Esophagus muscularis mucosa (tissue), 4 donors: Measurements from ENCODE around the gene EGLN2. TPM values are rescaled to one million over a fixed set of nuclear protein-coding genes. Genes with fewer than 3 reads are reported as not detected.
"Not testable (repeated sequence)": the region's sequence is repeated elsewhere in the genome, so short reads cannot be mapped to it uniquely, and the experiment has no call there.

Experiments used
- DNase-seq: peaks from one replicate; pipeline ENCODE4 v3.0.0-alpha.2; 2017; ENCODE audit errors: extremely low spot score
- H3K27ac ChIP-seq, 4 donors: fragments of 200-600 bp; sonication (generic); replicated peaks in 1 of 4; 1 replicate in 3 of 4; 2 replicates in 1 of 4; pipeline ENCODE4 v1.5.1; 2016 to 2019; ENCODE audit warnings: mild to moderate bottlenecking in 1 of 4
- H3K27me3 ChIP-seq, 4 donors: fragments of 200-600 bp; sonication (generic); one replicate each; pipeline versions ENCODE4 v1.5.1 to v1.6.0; 2016 to 2019
- H3K36me3 ChIP-seq, 4 donors: fragments of 200-600 bp; sonication (generic); one replicate each; pipeline ENCODE4 v1.5.1; 2016 to 2019
- H3K4me1 ChIP-seq, 4 donors: fragments of 200-600 bp; sonication (generic); one replicate each; pipeline ENCODE4 v1.5.1; 2016 to 2019
- H3K4me3 ChIP-seq, 4 donors: fragments of 200-600 bp; sonication (generic); 1 replicate in 2 of 4; 2 replicates in 2 of 4; pipeline ENCODE4 v1.5.1; 2016 to 2019; ENCODE audit warnings: mild to moderate bottlenecking in 4 of 4, moderate library complexity in 1 of 4
- H3K9me3 ChIP-seq, 4 donors: fragments of 200-600 bp; sonication (generic); 1 replicate in 3 of 4; 2 replicates in 1 of 4; pipeline ENCODE4 v1.5.1; 2016 to 2019
- EP300 ChIP-seq: sonication (generic); formaldehyde crosslinking; IDR thresholded peaks from one replicate; pipeline ENCODE4 v1.6.1; 2017; ENCODE audit warnings: antibody characterized with exemption
- POLR2A ChIP-seq: fragments of 450-650 bp; IDR thresholded peaks from one replicate; pipeline ENCODE4 v1.6.1; 2017; ENCODE audit warnings: antibody characterized with exemption, moderate library complexity, mild to moderate bottlenecking, low read depth
- POLR2AphosphoS5 ChIP-seq, 2 donors: sonication (generic); formaldehyde crosslinking; IDR thresholded peaks; one replicate each; pipeline ENCODE4 v1.6.1; 2017; ENCODE audit warnings: antibody characterized with exemption in 2 of 2
- WGBS: methylation state at CpG from one replicate; pipeline ENCODE4 v1.1.5; 2018; 5-methylcytosine and 5-hydroxymethylcytosine counted together
- intact Hi-C: fragments of 100-400 bp; cut with DNase I; formaldehyde crosslinking; loops from one replicate; pipeline ENCODE4 v1.15.1; 2023
- total RNA-seq, 4 donors: library from RNA; depleted of rRNA; stranded (reverse); fragments of >200 nt; gene quantifications; one replicate each; pipeline versions ENCODE4 v1.1.0 to v1.2.1, GENCODE V29; 2016
- TF ChIP-seq, protein P1 (sequence below), 3 experiments: fragments of 200-600 bp in 2 of 3; fragments of 450-650 bp in 1 of 3; sonication (generic) in 2 of 3; IDR thresholded peaks; one replicate each; pipeline ENCODE4 v1.5.1; 2017 to 2019; ENCODE audit warnings: antibody characterized with exemption in 3 of 3, mild to moderate bottlenecking in 2 of 3, moderate library complexity in 1 of 3

EGLN2 gene
- total RNA-seq, 4 donors from 2014 or later: 93.1 to 131 (median 101) TPM

DNA sequence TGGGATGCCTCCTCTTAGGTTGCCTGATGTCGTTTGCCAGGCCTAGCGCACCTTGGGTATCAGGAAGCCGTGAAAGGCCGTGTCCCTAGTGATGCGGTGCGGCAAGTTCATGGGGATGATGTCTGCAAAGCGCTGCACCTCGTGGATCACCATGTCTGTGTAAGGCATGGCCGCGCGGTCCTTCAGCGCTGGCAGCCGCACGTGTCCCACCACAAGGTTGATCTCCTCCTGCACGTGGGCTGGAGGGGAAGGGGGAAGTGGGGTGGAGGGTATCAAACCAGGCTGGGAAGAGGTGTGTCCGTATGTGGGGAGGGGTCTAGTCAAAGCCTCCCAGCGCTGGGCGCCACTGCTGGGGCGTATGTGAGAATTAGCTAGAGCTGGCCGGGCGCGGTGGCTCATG, 23.2 kb downstream of the EGLN2 start:
- intact Hi-C loops: no loop called here

DNA sequence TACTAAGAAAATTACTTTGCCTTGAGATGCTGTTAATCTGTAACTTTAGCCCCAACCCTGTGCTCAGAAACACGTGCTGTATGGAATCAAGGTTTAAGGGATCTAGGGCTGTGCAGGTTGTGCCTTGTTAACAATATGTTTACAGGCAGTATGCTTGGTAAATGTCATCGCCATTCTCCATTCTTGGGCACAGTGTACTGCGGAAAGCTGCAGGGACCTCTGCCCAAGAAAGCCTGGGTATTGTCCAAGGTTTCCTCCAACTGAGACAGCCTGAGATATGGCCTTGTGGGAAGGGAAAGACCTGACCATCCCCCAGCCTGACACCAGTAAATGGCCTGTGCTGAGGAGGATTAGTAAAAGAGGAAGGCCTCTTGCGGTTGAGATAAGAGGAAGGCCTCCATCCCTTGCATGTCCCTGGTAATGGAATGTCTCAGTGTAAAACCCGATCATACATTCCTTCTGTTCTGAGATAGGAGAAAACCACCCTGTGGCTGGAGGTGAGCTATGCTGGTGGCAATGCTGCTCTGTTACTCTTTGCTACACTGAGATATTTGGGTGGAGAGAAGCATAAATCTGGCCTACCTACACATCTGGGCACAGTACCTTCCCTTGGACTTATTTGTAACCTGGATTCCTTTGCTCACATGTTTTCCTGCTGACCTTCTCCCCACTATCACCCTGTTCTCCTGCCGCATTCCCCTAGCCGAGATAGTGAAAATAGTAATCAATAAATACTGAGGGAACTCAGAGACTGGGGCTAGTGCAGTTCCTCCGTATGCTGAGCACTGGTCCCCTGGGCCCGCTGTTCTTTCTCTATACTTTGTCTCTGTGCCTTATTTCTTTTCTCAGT, 23.9 kb downstream of the EGLN2 start:
- intact Hi-C loops, H3K27ac ChIP-seq, H3K27me3 ChIP-seq, H3K4me3 ChIP-seq, H3K9me3 ChIP-seq, DNase-seq: not testable (repeated sequence)
- H3K36me3 ChIP-seq: peaks cover 9 to 15% (median 14%) of the 10 kb centered on the region in 4 donors
- WGBS: 84% methylated on average over 9 of the region's 9 CpGs
- peaks cover 16 to 35% (median 22%) of the 10 kb centered on the region in 4 donors for H3K4me1 ChIP-seq

More for the DNA sequence above, 23.2 kb downstream of the EGLN2 start:
- no peaks in the 10 kb centered on the region for H3K9me3 ChIP-seq
- DNase-seq: no peak
- WGBS: 88% methylated on average over 11 of the region's 22 CpGs
- no peak overlapping the region for H3K27ac ChIP-seq
- H3K4me1 ChIP-seq: peaks cover 16 to 36% (median 23%) of the 10 kb centered on the region in 4 donors
- peaks cover 4 to 8% (median 7%) of the 10 kb centered on the region in 4 donors for H3K36me3 ChIP-seq
- H3K27me3 ChIP-seq: no peaks in the 10 kb centered on the region
- TF ChIP-seq, protein P1, sequence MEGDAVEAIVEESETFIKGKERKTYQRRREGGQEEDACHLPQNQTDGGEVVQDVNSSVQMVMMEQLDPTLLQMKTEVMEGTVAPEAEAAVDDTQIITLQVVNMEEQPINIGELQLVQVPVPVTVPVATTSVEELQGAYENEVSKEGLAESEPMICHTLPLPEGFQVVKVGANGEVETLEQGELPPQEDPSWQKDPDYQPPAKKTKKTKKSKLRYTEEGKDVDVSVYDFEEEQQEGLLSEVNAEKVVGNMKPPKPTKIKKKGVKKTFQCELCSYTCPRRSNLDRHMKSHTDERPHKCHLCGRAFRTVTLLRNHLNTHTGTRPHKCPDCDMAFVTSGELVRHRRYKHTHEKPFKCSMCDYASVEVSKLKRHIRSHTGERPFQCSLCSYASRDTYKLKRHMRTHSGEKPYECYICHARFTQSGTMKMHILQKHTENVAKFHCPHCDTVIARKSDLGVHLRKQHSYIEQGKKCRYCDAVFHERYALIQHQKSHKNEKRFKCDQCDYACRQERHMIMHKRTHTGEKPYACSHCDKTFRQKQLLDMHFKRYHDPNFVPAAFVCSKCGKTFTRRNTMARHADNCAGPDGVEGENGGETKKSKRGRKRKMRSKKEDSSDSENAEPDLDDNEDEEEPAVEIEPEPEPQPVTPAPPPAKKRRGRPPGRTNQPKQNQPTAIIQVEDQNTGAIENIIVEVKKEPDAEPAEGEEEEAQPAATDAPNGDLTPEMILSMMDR (IDR thresholded peaks at IDR 0.05): no peak
- TF ChIP-seq POLR2A (no peak), EP300 (no peak), POLR2AphosphoS5 (IDR thresholded peaks at IDR 0.05) (no peak)
- H3K4me3 ChIP-seq: no peak overlapping the region

DNA sequence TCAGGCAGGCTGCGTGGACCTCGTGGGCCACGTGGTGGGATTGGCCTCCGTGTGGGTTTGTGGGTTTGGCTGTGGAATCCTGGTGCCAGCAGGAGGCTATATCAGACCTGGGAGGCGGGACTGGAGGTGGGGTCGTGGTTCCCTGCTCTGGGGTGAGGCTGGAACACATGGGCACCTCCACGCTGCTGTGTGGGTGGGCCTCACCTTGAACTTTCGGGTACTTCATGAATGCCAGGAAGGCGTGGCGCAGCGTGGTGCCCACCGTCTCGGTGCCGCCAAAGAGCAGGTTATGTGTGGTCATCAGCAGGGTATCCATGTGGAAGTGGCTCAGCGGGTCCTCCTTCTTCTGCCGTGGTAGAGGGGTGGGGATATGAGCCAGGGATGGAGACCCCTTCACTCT, 25.9 kb downstream of the EGLN2 start:
- H3K4me3 ChIP-seq, DNase-seq, H3K27ac ChIP-seq, intact Hi-C loops, H3K27me3 ChIP-seq, H3K9me3 ChIP-seq: not testable (repeated sequence)
- WGBS: 93% methylated on average over 15 of the region's 16 CpGs
- peaks cover 9 to 26% (median 16%) of the 10 kb centered on the region in 4 donors for H3K36me3 ChIP-seq
- peaks cover 0 to 16% (median 4%) of the 10 kb centered on the region in 4 donors for H3K4me1 ChIP-seq

DNA sequence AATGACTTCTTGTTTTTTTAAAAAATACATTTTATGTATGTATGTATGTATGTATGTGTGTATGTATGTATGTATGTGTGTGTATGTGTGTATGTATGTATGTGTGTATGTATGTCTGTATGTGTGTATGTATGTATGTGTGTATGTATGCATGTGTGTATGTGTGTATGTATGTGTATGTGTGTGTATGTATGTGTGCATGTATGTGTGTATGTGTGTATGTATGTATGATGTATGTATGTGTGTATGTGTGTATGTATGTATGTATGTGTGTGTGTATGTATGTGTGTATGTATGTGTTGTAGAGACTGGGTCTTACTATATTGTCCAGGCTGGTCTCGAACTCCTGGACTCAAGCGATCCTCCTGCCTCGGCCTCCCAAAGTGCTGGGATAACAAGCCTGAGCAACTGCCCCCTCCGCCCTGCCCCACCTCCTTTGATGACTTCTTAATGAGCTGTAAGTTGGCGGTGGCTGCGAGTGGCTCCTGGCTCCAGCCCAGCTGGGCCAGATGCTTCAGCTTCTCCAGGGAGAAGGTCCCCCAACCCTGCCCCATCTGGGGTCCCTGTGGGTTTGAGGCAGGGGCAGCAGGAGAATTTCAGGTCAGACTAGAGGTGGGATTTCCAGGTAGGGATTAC, 26.6 kb downstream of the EGLN2 start:
- peaks cover 0 to 14% (median 4%) of the 10 kb centered on the region in 4 donors for H3K4me1 ChIP-seq
- H3K27me3 ChIP-seq, H3K4me3 ChIP-seq, H3K27ac ChIP-seq, intact Hi-C loops, H3K9me3 ChIP-seq, DNase-seq: not testable (repeated sequence)
- H3K36me3 ChIP-seq: peaks cover 9 to 26% (median 18%) of the 10 kb centered on the region in 4 donors
- WGBS: 95% methylated on average over 3 of the region's 6 CpGs

DNA sequence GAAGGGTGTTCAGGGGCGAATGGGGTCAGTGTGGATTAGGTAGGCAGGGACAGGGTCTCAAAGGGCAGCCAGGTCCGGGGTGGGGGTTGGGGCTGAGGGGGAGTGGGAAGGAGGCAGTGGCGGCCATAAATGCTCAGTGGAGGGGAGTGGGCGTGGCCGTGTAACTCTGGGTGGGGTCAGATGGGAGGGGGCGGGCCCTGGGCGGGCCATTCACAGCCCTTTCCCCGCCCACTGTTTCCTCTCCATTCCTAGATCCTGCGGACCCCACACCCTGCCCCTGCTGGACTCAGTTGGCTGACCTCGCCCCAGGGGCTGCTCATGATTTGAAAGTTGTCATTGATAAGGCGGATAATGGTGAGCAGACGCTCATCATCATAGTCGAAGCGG, 27.3 kb downstream of the EGLN2 start:
- H3K4me3 ChIP-seq, intact Hi-C loops, H3K27me3 ChIP-seq, DNase-seq, H3K27ac ChIP-seq, H3K9me3 ChIP-seq: not testable (repeated sequence)
- Histone ChIP-seq H3K36me3 (peaks cover 9 to 26% (median 18%) of the 10 kb centered on the region in 4 donors), H3K4me1 (peaks cover 0 to 14% (median 4%) of the 10 kb centered on the region in 4 donors)
- 86% methylated on average over 9 of the region's 14 CpGs for WGBS

DNA sequence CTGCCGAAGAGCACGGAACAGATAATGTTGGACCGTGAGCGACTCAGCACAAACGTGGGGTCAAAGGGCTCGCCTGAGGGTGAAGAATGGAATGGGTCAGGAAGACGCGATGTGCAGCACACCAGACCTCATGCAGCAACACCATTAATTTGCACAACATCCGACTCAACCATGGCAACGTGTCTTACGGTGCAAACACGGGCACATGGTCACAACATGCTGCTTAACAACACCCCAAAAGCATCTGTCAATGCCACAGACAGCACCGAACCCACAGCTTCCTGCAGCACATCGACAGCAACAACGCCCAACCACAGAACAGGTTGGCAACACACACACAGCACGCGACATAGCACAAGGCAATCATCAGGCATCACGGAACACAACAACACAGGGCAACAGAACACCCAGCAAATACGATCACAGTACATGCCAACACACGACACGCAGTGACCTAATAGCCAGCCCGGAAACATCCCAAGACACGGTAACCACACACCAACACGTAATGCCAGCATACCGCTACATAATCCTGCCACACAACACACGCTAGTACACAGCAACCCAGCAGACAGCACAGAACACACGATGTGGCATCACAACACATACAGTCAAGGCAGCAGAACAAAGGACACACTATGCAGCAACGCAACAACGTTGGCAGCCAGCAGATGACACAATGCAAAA, 27.9 kb downstream of the EGLN2 start:
- Histone ChIP-seq H3K4me1 (peaks cover 0 to 14% (median 4%) of the 10 kb centered on the region in 4 donors), H3K36me3 (peaks cover 9 to 26% (median 18%) of the 10 kb centered on the region in 4 donors)
- H3K4me3 ChIP-seq, DNase-seq, H3K27me3 ChIP-seq, H3K9me3 ChIP-seq, H3K27ac ChIP-seq, intact Hi-C loops: not testable (repeated sequence)
- WGBS: 78% methylated on average over 28 of the region's 29 CpGs
